Uterus (tissue), 4 donors: ENCODE measurements around the gene TUBB1. TPM values are rescaled to one million over a fixed set of nuclear protein-coding genes. Genes with fewer than 3 reads are reported as not detected.
A peak's percentile ranks its signal among the peaks of the same experiment; 100 is the strongest.
"Not testable (repeated sequence)": the region's sequence is repeated elsewhere in the genome, so short reads cannot be mapped to it uniquely, and the experiment has no call there.

Experiments used
- DNase-seq, 2 donors: peaks; one replicate each; pipeline ENCODE4 v3.0.0-alpha.2; 2019 to 2020
- H3K27ac ChIP-seq, 2 donors: fragments of 200-600 bp; sonication (generic); 1 replicate in 1 of 2; 2 replicates in 1 of 2; pipeline ENCODE4 v1.5.1; 2016 to 2018
- H3K27me3 ChIP-seq, 2 donors: fragments of 200-600 bp; sonication (generic); one replicate each; pipeline ENCODE4 v1.5.1; 2018 to 2019; ENCODE audit warnings: control low read depth in 1 of 2
- H3K36me3 ChIP-seq, 2 donors: fragments of 200-600 bp; sonication (generic); one replicate each; pipeline ENCODE4 v1.5.1; 2019; ENCODE audit warnings: control low read depth in 1 of 2
- H3K4me1 ChIP-seq, 2 donors: fragments of 200-600 bp; sonication (generic); one replicate each; pipeline ENCODE4 v1.5.1; 2018 to 2019; ENCODE audit warnings: control low read depth in 1 of 2
- H3K4me3 ChIP-seq, 2 donors: fragments of 200-600 bp; sonication (generic); 1 replicate in 1 of 2; 2 replicates in 1 of 2; pipeline ENCODE4 v1.5.1; 2018 to 2019; ENCODE audit warnings: mild to moderate bottlenecking in 1 of 2
- H3K9me3 ChIP-seq, 2 donors: fragments of 200-600 bp; sonication (generic); one replicate each; pipeline ENCODE4 v1.5.1; 2019; ENCODE audit warnings: control low read depth in 1 of 2
- POLR2A ChIP-seq, 2 donors: fragments of 450-650 bp; IDR thresholded peaks; one replicate each; pipeline ENCODE4 v1.6.1; 2016; ENCODE audit warnings: antibody characterized with exemption in 2 of 2, mild to moderate bottlenecking in 1 of 2, moderate library complexity in 1 of 2
- intact Hi-C: fragments of 100-400 bp; cut with DNase I; formaldehyde crosslinking; loops from one replicate; pipeline ENCODE4 v1.15.1; 2023; ENCODE audit warnings: low total_unique reads
- total RNA-seq, 4 donors: library from RNA; depleted of rRNA in 3 of 4; stranded (reverse); fragments of >200 nt in 3 of 4; gene quantifications; one replicate each; pipeline versions ENCODE4 v1.1.0 to v1.2.4, GENCODE V29; 2014 to 2023
- TF ChIP-seq, protein P1 (sequence below), 4 experiments: fragments of 200-600 bp in 2 of 4; fragments of 450-650 bp in 2 of 4; sonication (generic) in 2 of 4; IDR thresholded peaks; one replicate each; pipeline ENCODE4 v1.5.1; 2016 to 2019; ENCODE audit warnings: antibody characterized with exemption in 4 of 4, mild to moderate bottlenecking in 2 of 4, moderate library complexity in 1 of 4
- donor health status: DM: yes; HTN: yes; CAD: no.

The TUBB1 gene
- total RNA-seq, 4 donors from 2014 or later, result 0.26 to 0.48 TPM; not detected in 2

DNA sequence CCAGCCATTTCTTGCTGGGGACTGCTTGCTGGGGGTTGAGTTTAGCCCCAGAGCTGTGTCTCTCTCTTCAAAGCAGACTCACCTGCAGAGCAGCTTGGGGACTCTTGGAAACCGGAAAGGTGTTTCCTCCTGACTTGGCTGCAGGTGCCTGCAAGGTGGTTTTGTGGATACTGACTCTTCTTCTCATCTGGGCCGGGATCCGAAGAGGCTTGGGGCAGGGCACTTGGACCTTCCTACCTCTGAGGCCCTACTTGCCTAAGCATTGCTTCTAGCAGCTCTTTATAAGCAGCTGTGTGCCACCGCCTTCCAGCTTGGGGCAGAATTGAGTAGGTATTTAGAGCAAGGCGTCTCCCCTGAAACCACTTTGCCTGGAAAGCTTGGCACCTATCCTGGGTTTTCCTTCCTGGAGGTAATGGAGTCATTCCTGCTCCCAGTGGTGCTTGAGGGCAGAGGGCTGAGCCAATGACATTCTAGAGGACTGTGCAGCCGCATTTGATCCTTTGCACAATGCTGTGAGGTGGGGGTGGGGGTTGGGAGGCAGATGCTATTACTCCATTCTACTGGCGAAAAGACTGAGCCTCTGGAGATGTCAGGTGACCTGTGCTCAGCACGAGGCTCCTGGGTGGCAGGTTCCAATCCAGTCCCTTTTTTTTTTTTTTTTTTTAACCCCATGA, 8.8 kb upstream of the TUBB1 start:
- no peak overlapping the region for H3K27ac ChIP-seq
- H3K4me1 ChIP-seq, result peaks cover 0 to 3% of the 10 kb centered on the region in 2 donors
- H3K9me3 ChIP-seq, result no peaks in the 10 kb centered on the region
- no peaks in the 10 kb centered on the region for H3K27me3 ChIP-seq
- no peaks in the 10 kb centered on the region for H3K36me3 ChIP-seq
- no peak overlapping the region for H3K4me3 ChIP-seq
- DNase-seq, result peak in 1 of 2 donors; percentile 39
- intact Hi-C loops, result no loop called here
- TF ChIP-seq, protein P1, sequence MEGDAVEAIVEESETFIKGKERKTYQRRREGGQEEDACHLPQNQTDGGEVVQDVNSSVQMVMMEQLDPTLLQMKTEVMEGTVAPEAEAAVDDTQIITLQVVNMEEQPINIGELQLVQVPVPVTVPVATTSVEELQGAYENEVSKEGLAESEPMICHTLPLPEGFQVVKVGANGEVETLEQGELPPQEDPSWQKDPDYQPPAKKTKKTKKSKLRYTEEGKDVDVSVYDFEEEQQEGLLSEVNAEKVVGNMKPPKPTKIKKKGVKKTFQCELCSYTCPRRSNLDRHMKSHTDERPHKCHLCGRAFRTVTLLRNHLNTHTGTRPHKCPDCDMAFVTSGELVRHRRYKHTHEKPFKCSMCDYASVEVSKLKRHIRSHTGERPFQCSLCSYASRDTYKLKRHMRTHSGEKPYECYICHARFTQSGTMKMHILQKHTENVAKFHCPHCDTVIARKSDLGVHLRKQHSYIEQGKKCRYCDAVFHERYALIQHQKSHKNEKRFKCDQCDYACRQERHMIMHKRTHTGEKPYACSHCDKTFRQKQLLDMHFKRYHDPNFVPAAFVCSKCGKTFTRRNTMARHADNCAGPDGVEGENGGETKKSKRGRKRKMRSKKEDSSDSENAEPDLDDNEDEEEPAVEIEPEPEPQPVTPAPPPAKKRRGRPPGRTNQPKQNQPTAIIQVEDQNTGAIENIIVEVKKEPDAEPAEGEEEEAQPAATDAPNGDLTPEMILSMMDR (IDR thresholded peaks at IDR 0.05), result no peak
- no peak for TF ChIP-seq POLR2A (IDR thresholded peaks at IDR 0.05)

DNA sequence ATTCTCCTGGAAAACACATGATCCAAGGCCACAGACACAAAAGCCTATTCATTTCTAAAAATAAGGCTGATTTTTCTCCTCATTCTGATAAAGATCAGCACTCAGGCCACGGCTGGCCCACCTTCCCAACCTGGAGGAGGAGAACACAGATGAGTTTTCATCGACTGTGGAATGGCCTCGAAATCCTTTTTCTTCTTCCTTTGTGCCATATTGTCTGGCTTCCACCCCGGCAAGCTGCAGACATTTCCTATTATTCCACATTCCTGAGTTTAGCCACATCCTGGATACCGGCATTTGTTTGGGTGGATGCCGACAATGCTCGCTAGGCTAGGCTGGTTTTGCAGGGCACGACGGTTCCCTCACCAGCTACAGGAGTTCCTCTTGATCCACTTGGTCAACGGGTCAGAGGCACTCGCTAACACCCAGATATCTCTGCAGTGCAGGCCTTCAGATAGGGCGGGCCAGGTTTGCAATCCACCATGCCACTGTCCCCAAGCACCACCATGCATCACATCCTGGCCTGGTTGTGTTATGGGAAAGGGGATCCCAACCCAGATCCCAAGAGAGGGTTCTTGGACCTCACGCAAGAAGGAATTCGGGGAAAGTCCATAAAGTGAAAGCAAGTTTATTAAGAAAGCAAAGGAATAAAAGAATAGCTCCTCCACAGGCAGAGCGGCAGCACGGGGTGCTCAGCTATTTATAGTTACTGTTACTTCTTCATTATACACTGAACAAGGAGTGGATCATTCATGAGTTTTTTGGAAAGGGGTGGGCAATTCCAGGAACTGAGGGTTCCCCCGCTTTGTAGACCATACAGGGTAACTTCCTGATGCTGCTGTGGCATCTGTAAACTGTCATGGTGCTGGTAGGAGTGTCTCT, 8.0 kb upstream of the TUBB1 start:
- H3K27ac ChIP-seq, result no peak overlapping the region
- no peaks in the 10 kb centered on the region for H3K9me3 ChIP-seq
- intact Hi-C loops, result no loop called here
- DNase-seq, result no peak
- H3K36me3 ChIP-seq, result no peaks in the 10 kb centered on the region
- no peaks in the 10 kb centered on the region for H3K4me1 ChIP-seq
- TF ChIP-seq POLR2A (IDR thresholded peaks at IDR 0.05), result no peak
- TF ChIP-seq, protein P1 (IDR thresholded peaks at IDR 0.05), result no peak
- no peaks in the 10 kb centered on the region for H3K27me3 ChIP-seq
- H3K4me3 ChIP-seq, result no peak overlapping the region

DNA sequence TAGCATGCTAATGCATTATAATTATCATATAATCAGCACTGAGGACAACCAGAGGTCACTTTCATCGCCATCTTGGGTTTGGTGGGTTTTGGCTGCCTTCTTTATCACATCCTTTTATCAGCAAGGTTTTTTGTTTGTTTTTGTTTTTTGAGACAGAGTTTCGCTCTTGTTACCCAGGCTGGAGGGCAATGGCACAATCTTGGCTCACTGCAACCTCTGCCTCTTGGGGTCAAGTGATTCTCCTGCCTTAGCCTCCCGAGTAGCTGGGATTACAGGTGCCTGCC, 7.4 kb upstream of the TUBB1 start:
- intact Hi-C loops, H3K9me3 ChIP-seq, H3K4me3 ChIP-seq, DNase-seq, H3K36me3 ChIP-seq, H3K4me1 ChIP-seq, H3K27ac ChIP-seq, H3K27me3 ChIP-seq: not testable (repeated sequence)

DNA sequence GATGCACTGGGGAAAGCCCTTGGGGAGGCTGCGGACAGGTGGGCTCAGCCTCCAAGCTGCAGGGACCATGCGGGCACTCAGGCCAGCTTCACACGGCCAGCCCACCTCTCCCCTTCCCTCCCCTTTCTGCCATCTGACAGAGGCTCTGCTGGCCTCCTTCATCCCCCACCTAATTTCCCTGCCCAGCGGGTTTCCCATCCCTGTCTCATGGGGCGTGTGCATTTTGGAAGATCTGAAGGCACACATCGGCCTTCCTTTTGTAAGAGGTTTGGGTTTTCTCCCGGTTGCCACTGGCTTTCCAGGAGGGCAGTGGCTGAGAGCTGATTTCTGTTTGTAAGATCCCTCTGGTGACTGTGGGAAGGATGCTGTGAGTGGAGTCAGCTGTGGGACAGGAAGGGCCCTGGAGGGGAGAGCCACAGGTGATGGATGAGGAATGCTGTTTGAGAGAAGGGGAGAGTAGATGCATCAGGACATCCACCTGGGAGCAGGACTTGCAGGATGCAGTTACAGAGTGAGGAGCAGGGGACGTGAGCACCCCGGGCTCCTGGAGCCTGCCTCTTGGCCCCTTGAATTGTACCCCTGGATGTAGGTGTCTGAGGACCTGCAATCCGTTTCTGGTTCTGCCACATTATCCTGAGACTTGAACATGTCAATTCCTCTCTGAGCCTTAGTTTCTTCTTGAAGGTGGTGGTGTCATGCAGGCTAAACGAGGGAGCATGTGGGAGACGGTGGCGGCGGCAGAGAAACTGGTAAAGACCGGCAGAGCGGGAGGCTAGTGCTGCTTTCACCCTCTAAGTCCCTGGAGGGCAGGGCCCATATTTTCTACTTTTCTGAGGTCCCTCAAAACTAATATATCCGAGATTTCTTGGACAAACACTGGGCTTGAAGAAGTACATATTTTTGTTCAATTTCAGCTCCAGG, 5.9 kb upstream of the TUBB1 start:
- Histone ChIP-seq H3K36me3 (no peaks in the 10 kb centered on the region), H3K27ac (no peak overlapping the region), H3K27me3 (no peaks in the 10 kb centered on the region), H3K4me3 (no peak overlapping the region), H3K9me3 (no peaks in the 10 kb centered on the region), H3K4me1 (no peaks in the 10 kb centered on the region)
- TF ChIP-seq POLR2A (IDR thresholded peaks at IDR 0.05), result no peak
- TF ChIP-seq, protein P1 (IDR thresholded peaks at IDR 0.05), result no peak
- DNase-seq, result no peak
- intact Hi-C loops, result no loop called here

DNA sequence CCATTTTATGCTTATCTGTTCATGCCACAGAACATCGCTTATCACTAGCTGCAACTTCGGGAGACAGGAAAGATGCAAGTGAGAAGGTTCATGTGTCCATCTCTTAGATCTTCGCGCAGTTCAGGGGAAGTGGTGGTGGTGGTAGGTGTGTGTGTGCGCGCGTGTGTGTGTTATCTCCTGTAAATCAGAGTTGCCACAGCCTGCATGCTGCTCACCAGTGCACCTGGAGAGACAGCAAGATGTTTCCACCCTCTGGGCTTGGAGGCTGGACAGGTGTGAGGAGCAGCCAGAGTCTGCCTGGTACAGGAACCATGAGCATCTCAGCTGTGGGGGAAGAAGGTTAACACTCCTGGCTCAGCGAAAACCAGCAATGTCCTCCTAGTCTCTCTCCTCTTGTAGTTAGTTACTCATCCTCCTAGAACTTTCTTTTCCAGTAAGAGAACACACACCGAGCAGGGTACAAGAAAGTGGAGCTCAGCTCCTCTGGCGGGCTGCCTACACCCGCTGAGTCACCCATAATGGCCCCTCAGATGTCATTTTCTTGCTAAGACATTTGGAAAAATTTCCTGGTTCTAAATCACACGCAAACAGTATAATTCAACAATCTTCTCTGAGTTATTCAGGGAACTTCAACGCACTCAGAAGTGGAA, 5.1 kb upstream of the TUBB1 start:
- no peaks in the 10 kb centered on the region for H3K27me3 ChIP-seq
- no peaks in the 10 kb centered on the region for H3K9me3 ChIP-seq
- intact Hi-C loops, result no loop called here
- H3K4me3 ChIP-seq, result no peak overlapping the region
- H3K4me1 ChIP-seq, result no peaks in the 10 kb centered on the region
- H3K27ac ChIP-seq, result no peak overlapping the region
- DNase-seq, result no peak
- TF ChIP-seq, protein P1 (IDR thresholded peaks at IDR 0.05), result no peak
- no peak for TF ChIP-seq POLR2A (IDR thresholded peaks at IDR 0.05)
- H3K36me3 ChIP-seq, result no peaks in the 10 kb centered on the region
